Caco-2 (cell line): ENCODE measurements around the gene COQ4. TPM values are rescaled to one million over a fixed set of nuclear protein-coding genes. Genes with fewer than 3 reads are reported as not detected.

Source experiments
- BruUV-seq: library from RNA; stranded (reverse); fragments of 400-500 nt; replicated peaks from 2 replicates; lab custom pipeline; 2021; lab: Mats Ljungman, UMichigan
- CTCF ChIA-PET: fragments of 300-600 bp; sonication (Branson Sonifier 250); formaldehyde crosslinking; loops from one replicate; lab custom pipeline; 2022; ENCODE audit warnings: antibody characterized with exemption; lab: Charles Lee
- POLR2A ChIA-PET: fragments of 300-600 bp; sonication (Branson Sonifier 250); formaldehyde crosslinking; loops from one replicate; lab custom pipeline; 2022; ENCODE audit warnings: antibody characterized with exemption; lab: Charles Lee
- DNase-seq, 2 experiments: peaks; one replicate each; pipeline versions ENCODE4 v3.0.0 to v3.0.0-alpha.2; 2020 to 2022
- H3K27me3 ChIP-seq: replicated peaks from 2 replicates; pipeline ENCODE4 v1.6.0; 2011; ENCODE audit warnings: low read length; ENCODE audit not compliant: control insufficient read depth, insufficient read depth
- H3K36me3 ChIP-seq: 2 replicates; pipeline ENCODE4 v1.5.1; 2011; ENCODE audit warnings: low read length; ENCODE audit not compliant: control insufficient read depth, insufficient read depth
- H3K4me1 ChIP-seq: fragments of 250-450 bp; sonication (Bioruptor Pico); 2 replicates; pipeline ENCODE4 v1.5.1; 2020; ENCODE audit warnings: mild to moderate bottlenecking
- H3K4me3 ChIP-seq: 2 replicates; pipeline ENCODE4 v1.5.1; 2011; ENCODE audit warnings: low read depth, mild to moderate bottlenecking, control low read depth, low read length
- H3K9me3 ChIP-seq: fragments of 250-450 bp; sonication (Bioruptor Pico); 2 replicates; pipeline ENCODE4 v1.5.1; 2020; ENCODE audit warnings: mild to moderate bottlenecking, moderate library complexity
- H3K27ac Mint-ChIP-seq: one replicate; pipeline ENCODE4 v1.8.0; 2022; ENCODE audit warnings: mixed read lengths; ENCODE audit not compliant: unreplicated experiment
- H3K27me3 Mint-ChIP-seq: one replicate; pipeline ENCODE4 v1.8.0; 2022; ENCODE audit warnings: mixed read lengths; ENCODE audit not compliant: insufficient read depth, unreplicated experiment
- H3K36me3 Mint-ChIP-seq: one replicate; pipeline ENCODE4 v1.8.0; 2022; ENCODE audit warnings: mild to moderate bottlenecking, mixed read lengths; ENCODE audit not compliant: insufficient read depth, unreplicated experiment
- H3K4me1 Mint-ChIP-seq: one replicate; pipeline ENCODE4 v1.8.0; 2022; ENCODE audit warnings: low read depth, mixed read lengths; ENCODE audit not compliant: unreplicated experiment
- H3K4me3 Mint-ChIP-seq: one replicate; pipeline ENCODE4 v1.8.0; 2022; ENCODE audit warnings: mild to moderate bottlenecking, moderate library complexity, mixed read lengths; ENCODE audit not compliant: unreplicated experiment
- H3K9me3 Mint-ChIP-seq: one replicate; pipeline ENCODE4 v1.8.0; 2022; ENCODE audit warnings: mixed read lengths; ENCODE audit not compliant: unreplicated experiment
- intact Hi-C: fragments of 100-400 bp; cut with micrococcal nuclease; formaldehyde crosslinking; loops from one replicate; pipeline ENCODE4 v1.10.0; 2022; ENCODE audit not compliant: unreplicated experiment
- total RNA-seq: library from RNA; stranded (reverse); gene quantifications from 2 replicates; pipeline ENCODE4 v1.2.3, GENCODE V29; 2022
- TF ChIP-seq, protein P1 (sequence below), 2 experiments: fragments of 200-600 bp in 1 of 2; IDR thresholded peaks; 1 replicate in 1 of 2; 2 replicates in 1 of 2; pipeline versions ENCODE4 v1.5.1 to v1.8.0; 2011 to 2022; ENCODE audit warnings: antibody characterized with exemption in 1 of 2, control low read depth in 1 of 2, inconsistent platforms in 1 of 2, low read depth in 1 of 2, low read length in 1 of 2, mild to moderate bottlenecking in 1 of 2, moderate library complexity in 1 of 2; ENCODE audit not compliant: insufficient read depth in 1 of 2, severe bottlenecking in 1 of 2, unreplicated experiment in 1 of 2

The COQ4 gene
- total RNA-seq, 1 experiment from 2014 or later, result 48.9 TPM

DNA sequence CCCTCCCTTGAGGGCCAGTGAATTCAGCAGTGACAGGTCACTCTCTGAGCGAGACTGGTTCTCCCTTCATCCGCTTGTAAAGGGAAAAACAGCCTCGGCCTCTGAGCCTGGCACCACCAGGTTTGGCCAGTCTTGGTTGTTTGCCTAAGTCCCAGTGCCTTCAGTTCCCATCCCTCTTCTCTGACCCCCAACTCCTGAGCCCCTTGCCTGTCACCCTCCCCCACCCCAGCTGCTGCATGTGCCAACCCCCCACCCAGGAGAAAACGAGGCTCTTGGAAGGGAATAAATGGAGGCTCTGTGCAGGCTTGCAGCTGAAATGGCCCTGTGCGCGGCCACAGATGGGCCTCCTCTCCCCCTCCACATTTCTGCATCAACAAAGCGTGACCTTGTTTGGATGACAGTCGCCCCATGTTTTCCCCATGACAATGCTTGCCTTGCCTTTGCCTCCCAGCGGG, 51.6 kb downstream of the COQ4 start:
- H3K9me3 Mint-ChIP-seq, result no peaks in the 10 kb centered on the region
- H3K27ac Mint-ChIP-seq, result no peak overlapping the region
- no peaks in the 10 kb centered on the region for H3K27me3 Mint-ChIP-seq
- intact Hi-C loops, result loop anchor here (10.0 kb wide), 1 partner anchor 131 kb away; the partner anchor contains the start of gene GLE1
- no peak overlapping the region for H3K4me3 ChIP-seq
- H3K4me1 Mint-ChIP-seq, result peaks cover 14% of the 10 kb centered on the region
- H3K9me3 ChIP-seq, result no peaks in the 10 kb centered on the region
- no peak overlapping the region for H3K4me3 Mint-ChIP-seq
- peaks cover 2% of the 10 kb centered on the region; the same call in 1 of the 2 replicates for H3K36me3 ChIP-seq
- no peak for DNase-seq
- POLR2A ChIA-PET, result no interaction called here
- peaks cover 12% of the 10 kb centered on the region; the same call in 1 of the 2 replicates for H3K4me1 ChIP-seq
- CTCF ChIA-PET, result no interaction called here
- H3K36me3 Mint-ChIP-seq, result peaks cover 17% of the 10 kb centered on the region
- BruUV-seq, result no TSS peak
- no peaks in the 10 kb centered on the region for H3K27me3 ChIP-seq
- TF ChIP-seq, protein P1, sequence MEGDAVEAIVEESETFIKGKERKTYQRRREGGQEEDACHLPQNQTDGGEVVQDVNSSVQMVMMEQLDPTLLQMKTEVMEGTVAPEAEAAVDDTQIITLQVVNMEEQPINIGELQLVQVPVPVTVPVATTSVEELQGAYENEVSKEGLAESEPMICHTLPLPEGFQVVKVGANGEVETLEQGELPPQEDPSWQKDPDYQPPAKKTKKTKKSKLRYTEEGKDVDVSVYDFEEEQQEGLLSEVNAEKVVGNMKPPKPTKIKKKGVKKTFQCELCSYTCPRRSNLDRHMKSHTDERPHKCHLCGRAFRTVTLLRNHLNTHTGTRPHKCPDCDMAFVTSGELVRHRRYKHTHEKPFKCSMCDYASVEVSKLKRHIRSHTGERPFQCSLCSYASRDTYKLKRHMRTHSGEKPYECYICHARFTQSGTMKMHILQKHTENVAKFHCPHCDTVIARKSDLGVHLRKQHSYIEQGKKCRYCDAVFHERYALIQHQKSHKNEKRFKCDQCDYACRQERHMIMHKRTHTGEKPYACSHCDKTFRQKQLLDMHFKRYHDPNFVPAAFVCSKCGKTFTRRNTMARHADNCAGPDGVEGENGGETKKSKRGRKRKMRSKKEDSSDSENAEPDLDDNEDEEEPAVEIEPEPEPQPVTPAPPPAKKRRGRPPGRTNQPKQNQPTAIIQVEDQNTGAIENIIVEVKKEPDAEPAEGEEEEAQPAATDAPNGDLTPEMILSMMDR (IDR thresholded peaks at IDR 0.05; ENCODE audit: insufficient read depth in 1 of 2, low read depth in 1 of 2, low read length in 1 of 2, severe bottlenecking in 1 of 2, unreplicated experiment in 1 of 2), result no peak

DNA sequence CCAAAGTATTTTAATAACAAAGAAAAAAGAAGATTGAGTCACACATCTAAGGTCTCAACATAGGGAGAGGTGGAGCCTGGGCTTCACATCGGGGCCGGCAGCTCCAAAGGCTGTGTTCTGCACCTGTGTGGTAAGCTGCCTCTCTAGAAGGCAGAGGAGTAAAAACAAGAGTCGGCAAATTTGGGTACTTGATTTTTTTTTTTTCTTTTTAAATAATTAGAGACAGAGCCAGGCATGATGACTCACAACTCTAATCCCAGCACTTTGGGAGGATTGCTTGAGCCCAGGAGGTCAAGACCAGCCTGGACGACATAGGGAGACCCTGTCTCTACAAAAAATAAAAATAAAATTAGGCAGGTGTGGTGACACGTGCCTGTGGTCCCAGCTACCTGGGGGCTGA, 53.2 kb downstream of the COQ4 start:
- Mint-ChIP-seq H3K27me3 (no peaks in the 10 kb centered on the region), H3K9me3 (no peaks in the 10 kb centered on the region), H3K36me3 (peaks cover 19% of the 10 kb centered on the region), H3K4me1 (peaks cover 7% of the 10 kb centered on the region), H3K4me3 (no peak overlapping the region), H3K27ac (no peak overlapping the region)
- ChIA-PET POLR2A (no interaction called here), CTCF (no interaction called here)
- BruUV-seq, result no TSS peak
- no peaks in the 10 kb centered on the region for H3K27me3 ChIP-seq
- H3K9me3 ChIP-seq, result no peaks in the 10 kb centered on the region
- H3K4me3 ChIP-seq, result no peak overlapping the region
- DNase-seq, result no peak
- intact Hi-C loops, result loop anchor here (10.0 kb wide), 1 partner anchor 129 kb away; the partner anchor contains the start of gene GLE1
- TF ChIP-seq, protein P1 (IDR thresholded peaks at IDR 0.05; ENCODE audit: insufficient read depth in 1 of 2, low read depth in 1 of 2, low read length in 1 of 2, severe bottlenecking in 1 of 2, unreplicated experiment in 1 of 2), result no peak
- peaks cover 2% of the 10 kb centered on the region; the same call in 1 of the 2 replicates for H3K36me3 ChIP-seq
- H3K4me1 ChIP-seq, result peaks cover 7% of the 10 kb centered on the region; the same call in 1 of the 2 replicates

DNA sequence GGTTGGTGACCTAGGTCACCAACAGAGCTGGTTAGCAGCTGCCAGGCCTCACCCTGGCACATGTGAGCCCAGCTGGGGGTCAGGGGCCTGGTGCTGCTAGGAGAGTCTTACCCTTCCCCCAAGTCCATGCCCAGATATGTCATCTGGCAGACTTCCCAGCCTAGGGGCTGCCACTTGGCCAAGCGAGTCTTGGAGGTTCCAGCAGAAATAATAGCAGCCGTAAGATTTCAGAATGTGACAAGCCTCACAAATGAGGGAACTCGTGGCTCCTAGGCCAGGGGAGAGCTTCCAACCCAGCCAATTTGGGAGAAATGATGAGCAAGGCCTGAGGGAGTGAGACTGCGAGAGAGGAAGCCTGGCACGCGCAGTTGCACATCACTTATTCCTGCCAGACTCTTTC, 59.6 kb downstream of the COQ4 start:
- peaks cover 22% of the 10 kb centered on the region for H3K36me3 Mint-ChIP-seq
- ChIA-PET CTCF (interaction anchor here (0.9 kb wide), 1 partner anchor 20 kb away, joined by 3 read pairs; no protein-coding TSS in a partner anchor), POLR2A (no interaction called here)
- Histone ChIP-seq H3K36me3 (no peaks in the 10 kb centered on the region), H3K4me3 (no peak overlapping the region), H3K9me3 (no peaks in the 10 kb centered on the region), H3K4me1 (no peaks in the 10 kb centered on the region), H3K27me3 (no peaks in the 10 kb centered on the region)
- no peaks in the 10 kb centered on the region for H3K4me1 Mint-ChIP-seq
- H3K4me3 Mint-ChIP-seq, result no peak overlapping the region
- no peaks in the 10 kb centered on the region for H3K9me3 Mint-ChIP-seq
- intact Hi-C loops, result no loop called here
- no peak overlapping the region for H3K27ac Mint-ChIP-seq
- DNase-seq, result no peak
- H3K27me3 Mint-ChIP-seq, result no peaks in the 10 kb centered on the region
- TF ChIP-seq, protein P1 (IDR thresholded peaks at IDR 0.05; ENCODE audit: insufficient read depth in 1 of 2, low read depth in 1 of 2, low read length in 1 of 2, severe bottlenecking in 1 of 2, unreplicated experiment in 1 of 2), result no peak
- BruUV-seq, result no TSS peak
